WERI-Rb-1 (cell line): ENCODE measurements around the gene TSC1.

Experiments
- DNase-seq: peaks from one replicate; pipeline ENCODE4 v3.0.0-alpha.2; 2020
- H3K27ac ChIP-seq: fragments of 250-450 bp; sonication (Bioruptor Pico); 2 replicates; pipeline ENCODE4 v1.5.1; 2020; ENCODE audit warnings: mild to moderate bottlenecking, moderate library complexity
- H3K27me3 ChIP-seq: fragments of 250-450 bp; sonication (Bioruptor Pico); 2 replicates; pipeline ENCODE4 v1.5.1; 2021; ENCODE audit warnings: mild to moderate bottlenecking, low read depth, moderate library complexity; ENCODE audit not compliant: insufficient read depth, severe bottlenecking
- H3K36me3 ChIP-seq: fragments of 250-450 bp; sonication (Bioruptor Pico); 2 replicates; pipeline ENCODE4 v1.5.1; 2020; ENCODE audit warnings: mild to moderate bottlenecking, moderate library complexity
- H3K4me3 ChIP-seq: 2 replicates; pipeline ENCODE4 v1.5.1; 2011; ENCODE audit warnings: low read depth, mild to moderate bottlenecking, control low read depth, low read length
- H3K9me3 ChIP-seq: fragments of 250-450 bp; sonication (Bioruptor Pico); 2 replicates; pipeline ENCODE4 v1.5.1; 2021; ENCODE audit warnings: mild to moderate bottlenecking, moderate library complexity; ENCODE audit not compliant: severe bottlenecking
- CTCF ChIP-seq: IDR thresholded peaks from 2 replicates; pipeline ENCODE4 v1.5.1; 2011; ENCODE audit warnings: low read depth, mild to moderate bottlenecking, control low read depth, inconsistent platforms, low read length

Gene TSC1

GRCh38 chr9:132846918-132847515, 97.4 kb downstream of the TSC1 start:
- Histone ChIP-seq H3K9me3 (peaks cover 4% of the 10 kb centered on the region), H3K27ac (no peak overlapping the region), H3K27me3 (no peaks in the 10 kb centered on the region), H3K36me3 (no peaks in the 10 kb centered on the region), H3K4me3 (no peak overlapping the region)
- DNase-seq = no peak
- TF ChIP-seq CTCF = no peak

GRCh38 chr9:132846109-132846917, 98.1 kb downstream of the TSC1 start:
- TF ChIP-seq CTCF = no peak
- Histone ChIP-seq H3K27ac (no peak overlapping the region), H3K36me3 (no peaks in the 10 kb centered on the region), H3K9me3 (peaks cover 4% of the 10 kb centered on the region), H3K27me3 (no peaks in the 10 kb centered on the region), H3K4me3 (no peak overlapping the region)
- DNase-seq = no peak

GRCh38 chr9:132842124-132843044, 102.0 kb downstream of the TSC1 start:
- Histone ChIP-seq H3K4me3 (no peak overlapping the region), H3K27ac (no peak overlapping the region), H3K27me3 (no peaks in the 10 kb centered on the region), H3K36me3 (no peaks in the 10 kb centered on the region), H3K9me3 (peaks cover 4% of the 10 kb centered on the region)
- no peak for DNase-seq
- TF ChIP-seq CTCF = no peak
